IMR-90 (cell line): Measurements from ENCODE around the gene MYO10. TPM values are rescaled to one million over a fixed set of nuclear protein-coding genes. Genes with fewer than 3 reads are reported as not detected.

Source experiments
- ATAC-seq: fragments of 200-7000 bp; cut with Tn5 transposase; 2 replicates; pipeline ENCODE4 v1.9.1; 2020; ENCODE audit warnings: low read depth, mild to moderate bottlenecking, moderate library complexity
- BruUV-seq: library from RNA; stranded (reverse); fragments of 400-500 nt; replicated peaks from 2 replicates; lab custom pipeline; 2021; lab: Mats Ljungman, UMichigan
- CTCF ChIA-PET: fragments of 300-600 bp; formaldehyde crosslinking; extraction: SDS; loops from one replicate; lab custom pipeline; 2021; ENCODE audit warnings: antibody characterized with exemption; lab: Yijun Ruan, JAX
- POLR2A ChIA-PET: fragments of 300-600 bp; sonication (Branson Sonifier 250); formaldehyde crosslinking; loops from one replicate; lab custom pipeline; 2022; ENCODE audit warnings: antibody characterized with exemption; ENCODE audit not compliant: unreplicated experiment; lab: Charles Lee
- DNase-seq: peaks from one replicate; pipeline ENCODE4 v3.0.0; 2013
- H2AFZ ChIP-seq: replicated peaks from 2 replicates; pipeline ENCODE3; 2013; ENCODE audit warnings: low read length, mild to moderate bottlenecking; ENCODE audit not compliant: poor library complexity
- H2AK5ac ChIP-seq: 2 replicates; pipeline ENCODE4 v1.6.1; 2013; ENCODE audit warnings: low read depth, low read length, inconsistent platforms
- H2AK9ac ChIP-seq: replicated peaks from 2 replicates; pipeline ENCODE3; 2013; ENCODE audit warnings: mild to moderate bottlenecking, low read depth, low read length, moderate library complexity; ENCODE audit not compliant: poor library complexity
- H2BK120ac ChIP-seq: 2 replicates; pipeline ENCODE4 v1.6.1; 2013; ENCODE audit warnings: low read depth, low read length, inconsistent platforms
- H2BK15ac ChIP-seq: 3 replicates; pipeline ENCODE4 v1.6.1; 2013; ENCODE audit warnings: low read depth, low read length, inconsistent platforms
- H2BK20ac ChIP-seq: 2 replicates; pipeline ENCODE4 v1.6.1; 2013; ENCODE audit warnings: low read depth, mild to moderate bottlenecking, inconsistent platforms, low read length, moderate library complexity
- H2BK5ac ChIP-seq: 2 replicates; pipeline ENCODE4 v1.6.1; 2013; ENCODE audit warnings: mild to moderate bottlenecking, low read depth, low read length, inconsistent platforms; ENCODE audit not compliant: poor library complexity, severe bottlenecking
- H3K14ac ChIP-seq: replicated peaks from 2 replicates; pipeline ENCODE4 v1.6.1; 2013; ENCODE audit warnings: low read depth, low read length, inconsistent platforms
- H3K18ac ChIP-seq: 2 replicates; pipeline ENCODE4 v1.6.1; 2013; ENCODE audit warnings: low read depth, low read length, control low read depth
- H3K23ac ChIP-seq: 2 replicates; pipeline ENCODE4 v1.6.1; 2013; ENCODE audit warnings: low read depth, low read length, inconsistent platforms
- H3K27ac ChIP-seq: 2 replicates; pipeline ENCODE4 v1.5.1; 2013; ENCODE audit warnings: mild to moderate bottlenecking, control low read depth, low read length; ENCODE audit not compliant: insufficient read depth
- H3K27me3 ChIP-seq: 2 replicates; pipeline ENCODE4 v1.6.1; 2013; ENCODE audit warnings: low read length; ENCODE audit not compliant: control insufficient read depth, insufficient read depth
- H3K36me3 ChIP-seq: 2 replicates; pipeline ENCODE4 v1.6.1; 2013; ENCODE audit warnings: low read length, mixed read lengths; ENCODE audit not compliant: control insufficient read depth, insufficient read depth
- H3K4ac ChIP-seq: 2 replicates; pipeline ENCODE4 v1.6.1; 2013; ENCODE audit warnings: low read depth, low read length, inconsistent platforms
- H3K4me1 ChIP-seq: 2 replicates; pipeline ENCODE4 v1.6.1; 2013; ENCODE audit warnings: low read length, mixed read lengths; ENCODE audit not compliant: control insufficient read depth, insufficient read depth
- H3K4me2 ChIP-seq: 2 replicates; pipeline ENCODE4 v1.6.1; 2013; ENCODE audit warnings: low read depth, mild to moderate bottlenecking, control low read depth, low read length, moderate library complexity
- H3K4me3 ChIP-seq: 2 replicates; pipeline ENCODE4 v1.5.1; 2013; ENCODE audit warnings: low read depth, mild to moderate bottlenecking, control low read depth, low read length, moderate library complexity; ENCODE audit not compliant: insufficient read depth
- H3K56ac ChIP-seq: 2 replicates; pipeline ENCODE4 v1.6.1; 2013; ENCODE audit warnings: low read length, inconsistent platforms; ENCODE audit not compliant: insufficient read depth; ENCODE audit errors: extremely low read depth
- H3K79me1 ChIP-seq, 2 experiments: 2 replicates each; pipeline ENCODE4 v1.6.1; 2013; ENCODE audit warnings: low read length in 2 of 2, inconsistent platforms in 1 of 2, low read depth in 1 of 2
- H3K9ac ChIP-seq: 2 replicates; pipeline ENCODE4 v1.6.1; 2013; ENCODE audit warnings: low read depth, low read length, control low read depth
- H3K9me1 ChIP-seq: 2 replicates; pipeline ENCODE4 v1.6.1; 2013; ENCODE audit warnings: low read length, inconsistent platforms; ENCODE audit not compliant: insufficient read depth
- H3K9me3 ChIP-seq: 2 replicates; pipeline ENCODE4 v1.6.1; 2013; ENCODE audit warnings: low read length; ENCODE audit not compliant: control insufficient read depth, insufficient read depth
- H4K20me1 ChIP-seq: 2 replicates; pipeline ENCODE4 v1.6.1; 2013; ENCODE audit warnings: low read length, inconsistent platforms; ENCODE audit not compliant: insufficient read depth
- H4K5ac ChIP-seq: 2 replicates; pipeline ENCODE4 v1.6.1; 2013; ENCODE audit warnings: mild to moderate bottlenecking, low read depth, low read length, control low read depth
- H4K8ac ChIP-seq, 2 experiments: 2 replicates each; pipeline ENCODE4 v1.6.1; 2013; ENCODE audit warnings: low read depth in 2 of 2, low read length in 2 of 2, control low read depth in 1 of 2, inconsistent platforms in 1 of 2
- H4K91ac ChIP-seq: 2 replicates; pipeline ENCODE4 v1.6.1; 2013; ENCODE audit warnings: low read depth, low read length, inconsistent platforms; ENCODE audit not compliant: insufficient read depth
- CHD1 ChIP-seq: IDR thresholded peaks from 2 replicates; pipeline ENCODE4 v1.6.1; 2012; ENCODE audit warnings: low read depth, low read length, improper control_type of control experiment
- FOS ChIP-seq: fragments of 150-350 bp; IDR thresholded peaks from 2 replicates; pipeline ENCODE4 v1.6.1; 2016; ENCODE audit warnings: low read depth, low read length
- MAFK ChIP-seq: IDR thresholded peaks from 2 replicates; pipeline ENCODE4 v1.6.1; 2012; ENCODE audit warnings: low read depth, low read length, improper control_type of control experiment
- MXI1 ChIP-seq: IDR thresholded peaks from 2 replicates; pipeline ENCODE4 v1.6.1; 2012; ENCODE audit warnings: low read depth, mild to moderate bottlenecking, low read length, moderate library complexity, borderline replicate concordance
- POLR2A ChIP-seq: IDR thresholded peaks from 2 replicates; pipeline ENCODE4 v1.6.1; 2012; ENCODE audit warnings: mild to moderate bottlenecking, low read depth, low read length
- RAD21 ChIP-seq: IDR thresholded peaks from 2 replicates; pipeline ENCODE4 v1.6.1; 2012; ENCODE audit warnings: low read length, improper control_type of control experiment
- RCOR1 ChIP-seq: IDR thresholded peaks from 2 replicates; pipeline ENCODE4 v1.6.1; 2012; ENCODE audit warnings: mild to moderate bottlenecking, low read length, improper control_type of control experiment; ENCODE audit not compliant: insufficient replicate concordance
- RFX5 ChIP-seq: IDR thresholded peaks from 2 replicates; pipeline ENCODE4 v1.8.0; 2012; ENCODE audit warnings: low read depth, mild to moderate bottlenecking, low read length, moderate library complexity
- SMC3 ChIP-seq: fragments of 150-350 bp; IDR thresholded peaks from 2 replicates; pipeline ENCODE4 v1.6.1; 2016; ENCODE audit warnings: low read depth, mild to moderate bottlenecking, antibody characterized with exemption, low read length, moderate library complexity
- WGBS, 2 experiments: methylation state at CpG; one replicate each; pipeline versions ENCODE4 v1.1.5 to v1.1.7; 2013; ENCODE audit warnings: missing lambda C conversion rate in 2 of 2; ENCODE audit not compliant: insufficient read length in 1 of 2; ENCODE audit errors: extremely low coverage in 2 of 2; 5-methylcytosine and 5-hydroxymethylcytosine counted together
- dilution Hi-C: fragments of 300-500 bp; cut with HindIII; formaldehyde crosslinking; loops from one replicate; pipeline ENCODE4 v1.14.3; 2018; ENCODE audit warnings: low sequenced_read_pairs; ENCODE audit not compliant: unreplicated experiment
- in situ Hi-C: fragments of 300-500 bp; cut with MboI; formaldehyde crosslinking; loops from 3 replicates; pipeline ENCODE4 v1.14.3; 2019; ENCODE audit warnings: low sequenced_read_pairs, inconsistent platforms, mixed read lengths
- intact Hi-C: fragments of 100-400 bp; cut with micrococcal nuclease; formaldehyde crosslinking; loops from 2 replicates; pipeline ENCODE4 v1.10.0; 2022
- polyA plus RNA-seq, 3 experiments: library from polyadenylated mRNA; depleted of rRNA; stranded (reverse); fragments of >200 nt; gene quantifications; 2 replicates each; pipeline ENCODE4 v1.2.3, GENCODE V29; 2012; ENCODE audit warnings: low replicate concordance in 1 of 3
- total RNA-seq: library from RNA; depleted of rRNA; stranded (reverse); fragments of >200 nt; gene quantifications from 2 replicates; pipeline ENCODE4 v1.2.3, GENCODE V29; 2012
- TF ChIP-seq, protein P1 (sequence below): fragments of 150-350 bp; IDR thresholded peaks from 2 replicates; pipeline ENCODE4 v1.6.1; 2017; ENCODE audit warnings: mild to moderate bottlenecking, antibody characterized with exemption, low read length, low read depth
- TF ChIP-seq, protein P2 (sequence below): conservative IDR thresholded peaks from 2 replicates; pipeline ENCODE4 v1.5.1; 2012; ENCODE audit warnings: mild to moderate bottlenecking, low read depth, low read length, improper control_type of control experiment

MYO10 gene
- total and polyA plus RNA-seq, 2 of the 4 experiments (the other 2 are of a cell fraction) = 39.9 to 115 TPM

DNA sequence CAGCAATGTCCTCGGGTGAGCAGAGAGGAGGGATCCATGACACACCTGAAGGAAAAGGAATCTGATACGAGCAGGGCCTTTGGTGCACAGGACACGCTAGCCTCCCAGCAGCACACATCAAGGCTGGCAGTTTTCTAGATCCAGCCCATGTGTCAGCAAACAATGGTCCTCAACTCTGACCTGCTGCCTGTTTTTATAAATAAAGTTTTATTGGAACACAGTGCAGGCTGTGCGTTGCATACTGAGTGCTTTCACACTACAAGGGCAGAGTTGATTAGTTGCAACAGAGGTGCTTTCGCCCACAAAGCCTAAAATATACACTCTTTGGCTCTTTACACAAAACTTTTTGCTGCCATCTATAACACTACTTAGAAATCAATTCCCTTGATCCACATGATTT lies 147.1 kb downstream of the MYO10 start:
- no peaks in the 10 kb centered on the region for H3K9me3 ChIP-seq
- H4K8ac ChIP-seq = no peak overlapping the region
- H2BK120ac ChIP-seq = no peak overlapping the region
- WGBS, 2 experiments = 96% methylated on average over 4 of the region's 5 CpGs; no CpG with 5 or more reads in 1 of the 2 experiments
- dilution Hi-C loops (loop anchor here (25.0 kb wide), 1 partner anchor 398 kb away; no protein-coding TSS in a partner anchor), intact Hi-C loops (no loop called here), in situ Hi-C loops (no loop called here)
- H3K18ac ChIP-seq = no peak overlapping the region
- no peak overlapping the region for H3K27ac ChIP-seq
- H4K20me1 ChIP-seq = peaks cover 91% of the 10 kb centered on the region
- no peak overlapping the region for H2BK5ac ChIP-seq
- H3K4me2 ChIP-seq = no peak overlapping the region
- H2BK15ac ChIP-seq = no peak overlapping the region
- H2AFZ ChIP-seq = no peak overlapping the region
- H3K9me1 ChIP-seq = peaks cover 15% of the 10 kb centered on the region
- H3K56ac ChIP-seq = no peak overlapping the region
- H3K4ac ChIP-seq = no peak overlapping the region
- TF ChIP-seq, protein P1, sequence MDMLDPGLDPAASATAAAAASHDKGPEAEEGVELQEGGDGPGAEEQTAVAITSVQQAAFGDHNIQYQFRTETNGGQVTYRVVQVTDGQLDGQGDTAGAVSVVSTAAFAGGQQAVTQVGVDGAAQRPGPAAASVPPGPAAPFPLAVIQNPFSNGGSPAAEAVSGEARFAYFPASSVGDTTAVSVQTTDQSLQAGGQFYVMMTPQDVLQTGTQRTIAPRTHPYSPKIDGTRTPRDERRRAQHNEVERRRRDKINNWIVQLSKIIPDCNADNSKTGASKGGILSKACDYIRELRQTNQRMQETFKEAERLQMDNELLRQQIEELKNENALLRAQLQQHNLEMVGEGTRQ = no peak
- TF ChIP-seq CHD1 (no peak), POLR2A (no peak), SMC3 (no peak), RFX5 (no peak), MAFK (no peak), RAD21 (no peak), FOS (no peak), RCOR1 (no peak), MXI1 (no peak)
- TF ChIP-seq, protein P2, sequence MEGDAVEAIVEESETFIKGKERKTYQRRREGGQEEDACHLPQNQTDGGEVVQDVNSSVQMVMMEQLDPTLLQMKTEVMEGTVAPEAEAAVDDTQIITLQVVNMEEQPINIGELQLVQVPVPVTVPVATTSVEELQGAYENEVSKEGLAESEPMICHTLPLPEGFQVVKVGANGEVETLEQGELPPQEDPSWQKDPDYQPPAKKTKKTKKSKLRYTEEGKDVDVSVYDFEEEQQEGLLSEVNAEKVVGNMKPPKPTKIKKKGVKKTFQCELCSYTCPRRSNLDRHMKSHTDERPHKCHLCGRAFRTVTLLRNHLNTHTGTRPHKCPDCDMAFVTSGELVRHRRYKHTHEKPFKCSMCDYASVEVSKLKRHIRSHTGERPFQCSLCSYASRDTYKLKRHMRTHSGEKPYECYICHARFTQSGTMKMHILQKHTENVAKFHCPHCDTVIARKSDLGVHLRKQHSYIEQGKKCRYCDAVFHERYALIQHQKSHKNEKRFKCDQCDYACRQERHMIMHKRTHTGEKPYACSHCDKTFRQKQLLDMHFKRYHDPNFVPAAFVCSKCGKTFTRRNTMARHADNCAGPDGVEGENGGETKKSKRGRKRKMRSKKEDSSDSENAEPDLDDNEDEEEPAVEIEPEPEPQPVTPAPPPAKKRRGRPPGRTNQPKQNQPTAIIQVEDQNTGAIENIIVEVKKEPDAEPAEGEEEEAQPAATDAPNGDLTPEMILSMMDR = no peak
- CTCF ChIA-PET = no interaction called here
- BruUV-seq = no TSS peak
- peaks cover 24% of the 10 kb centered on the region for H3K4me1 ChIP-seq
- no peak overlapping the region for H4K91ac ChIP-seq
- no peak overlapping the region for H3K14ac ChIP-seq
- H3K23ac ChIP-seq = no peak overlapping the region
- ATAC-seq (no peak), DNase-seq (no peak)
- POLR2A ChIA-PET = no interaction called here
- no peak overlapping the region for H2BK20ac ChIP-seq
- peaks cover 5 to 71% of the 10 kb centered on the region in 2 experiments; a peak in 3 of 4 replicates for H3K79me1 ChIP-seq
- H3K36me3 ChIP-seq = peaks cover 47% of the 10 kb centered on the region
- no peaks in the 10 kb centered on the region for H3K27me3 ChIP-seq
- H3K9ac ChIP-seq = no peak overlapping the region
- no peak overlapping the region for H3K4me3 ChIP-seq
- H2AK9ac ChIP-seq = no peak overlapping the region
- no peak overlapping the region for H2AK5ac ChIP-seq
- no peak overlapping the region for H4K5ac ChIP-seq
